ENCODE data around the gene KDM8. TPM values are rescaled to one million over a fixed set of nuclear protein-coding genes. Genes with fewer than 3 reads are reported as not detected.
A peak's percentile ranks its signal among the peaks of the same experiment; 100 is the strongest.

The KDM8 gene
- total and polyA plus RNA-seq, 9 of the 15 experiments (the other 6 are each of a cell fraction or from before 2014, with no cell fraction given) = 0.61 to 9.1 (median 5.4) TPM

GRCh38 chr16:27228621-27229501 is 25.5 kb downstream of the KDM8 start (continued):
- TF ChIP-seq CBFA2T2 (conservative IDR thresholded peaks at IDR 0.05) (peak; percentile 58), KLF6 (CRISPR knock-in tag; IDR thresholded peaks at IDR 0.05; ENCODE audit: borderline replicate concordance) (no peak), MEIS2 (IDR thresholded peaks at IDR 0.05; ENCODE audit: partially characterized antibody) (peak; percentile 52), SIN3A (IDR thresholded peaks at IDR 0.05; ENCODE audit: borderline replicate concordance in 2 of 2, control insufficient read depth in 1 of 2, low read depth in 2 of 2, low read length in 2 of 2) (peak in 1 of 2 experiments; percentile 50; a peak in 1 of 4 replicates), KDM4B (IDR thresholded peaks at IDR 0.05; ENCODE audit: borderline replicate concordance in 2 of 2, low read depth in 1 of 2) (no peak), ZNF12 (CRISPR knock-in tag; IDR thresholded peaks at IDR 0.05) (no peak), FOXP1 (CRISPR knock-in tag; IDR thresholded peaks at IDR 0.05) (no peak), VEZF1 (CRISPR knock-in tag; IDR thresholded peaks at IDR 0.05) (peak; percentile 30; the same call in 1 of the 2 replicates), ZNF75A (CRISPR knock-in tag; IDR thresholded peaks at IDR 0.05) (peak; percentile 79), MAFK (IDR thresholded peaks at IDR 0.05; ENCODE audit: low read length) (no peak), RB1 (IDR thresholded peaks at IDR 0.05; ENCODE audit: low read depth) (no peak), NONO (IDR thresholded peaks at IDR 0.05; ENCODE audit: low read depth in 2 of 2, low read length in 1 of 2) (no peak), BRD9 (IDR thresholded peaks at IDR 0.05; ENCODE audit: low read depth, partially characterized antibody) (no peak), HNRNPL (IDR thresholded peaks at IDR 0.05; ENCODE audit: low read depth, low read length) (no peak), ZNF175 (CRISPR knock-in tag; IDR thresholded peaks at IDR 0.05; ENCODE audit: low read depth) (no peak), RAD21 (CRISPR knock-in tag; conservative IDR thresholded peaks at IDR 0.05 in 1 of 2, IDR thresholded peaks at IDR 0.05 in 1 of 2) (peak; percentile 23 to 54; a peak in 3 of 4 replicates), NFE2L1 (tag; IDR thresholded peaks at IDR 0.05; ENCODE audit: borderline replicate concordance, low read depth) (no peak)
- TF ChIP-seq, protein P1, sequence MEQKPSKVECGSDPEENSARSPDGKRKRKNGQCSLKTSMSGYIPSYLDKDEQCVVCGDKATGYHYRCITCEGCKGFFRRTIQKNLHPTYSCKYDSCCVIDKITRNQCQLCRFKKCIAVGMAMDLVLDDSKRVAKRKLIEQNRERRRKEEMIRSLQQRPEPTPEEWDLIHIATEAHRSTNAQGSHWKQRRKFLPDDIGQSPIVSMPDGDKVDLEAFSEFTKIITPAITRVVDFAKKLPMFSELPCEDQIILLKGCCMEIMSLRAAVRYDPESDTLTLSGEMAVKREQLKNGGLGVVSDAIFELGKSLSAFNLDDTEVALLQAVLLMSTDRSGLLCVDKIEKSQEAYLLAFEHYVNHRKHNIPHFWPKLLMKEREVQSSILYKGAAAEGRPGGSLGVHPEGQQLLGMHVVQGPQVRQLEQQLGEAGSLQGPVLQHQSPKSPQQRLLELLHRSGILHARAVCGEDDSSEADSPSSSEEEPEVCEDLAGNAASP (IDR thresholded peaks at IDR 0.05) = no peak
- TF ChIP-seq, protein P2, sequence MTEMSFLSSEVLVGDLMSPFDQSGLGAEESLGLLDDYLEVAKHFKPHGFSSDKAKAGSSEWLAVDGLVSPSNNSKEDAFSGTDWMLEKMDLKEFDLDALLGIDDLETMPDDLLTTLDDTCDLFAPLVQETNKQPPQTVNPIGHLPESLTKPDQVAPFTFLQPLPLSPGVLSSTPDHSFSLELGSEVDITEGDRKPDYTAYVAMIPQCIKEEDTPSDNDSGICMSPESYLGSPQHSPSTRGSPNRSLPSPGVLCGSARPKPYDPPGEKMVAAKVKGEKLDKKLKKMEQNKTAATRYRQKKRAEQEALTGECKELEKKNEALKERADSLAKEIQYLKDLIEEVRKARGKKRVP (CRISPR knock-in tag; IDR thresholded peaks at IDR 0.05) = no peak
- TF ChIP-seq, protein P3, sequence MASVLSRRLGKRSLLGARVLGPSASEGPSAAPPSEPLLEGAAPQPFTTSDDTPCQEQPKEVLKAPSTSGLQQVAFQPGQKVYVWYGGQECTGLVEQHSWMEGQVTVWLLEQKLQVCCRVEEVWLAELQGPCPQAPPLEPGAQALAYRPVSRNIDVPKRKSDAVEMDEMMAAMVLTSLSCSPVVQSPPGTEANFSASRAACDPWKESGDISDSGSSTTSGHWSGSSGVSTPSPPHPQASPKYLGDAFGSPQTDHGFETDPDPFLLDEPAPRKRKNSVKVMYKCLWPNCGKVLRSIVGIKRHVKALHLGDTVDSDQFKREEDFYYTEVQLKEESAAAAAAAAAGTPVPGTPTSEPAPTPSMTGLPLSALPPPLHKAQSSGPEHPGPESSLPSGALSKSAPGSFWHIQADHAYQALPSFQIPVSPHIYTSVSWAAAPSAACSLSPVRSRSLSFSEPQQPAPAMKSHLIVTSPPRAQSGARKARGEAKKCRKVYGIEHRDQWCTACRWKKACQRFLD (CRISPR knock-in tag; IDR thresholded peaks at IDR 0.05) = peak; percentile 71; the same call in 1 of the 2 replicates

All from K562 (cell line).